IMR-90 (cell line): ENCODE data around the gene SYNGR2. TPM values are rescaled to one million over a fixed set of nuclear protein-coding genes. Genes with fewer than 3 reads are reported as not detected.

Source experiments
- ATAC-seq: fragments of 200-7000 bp; cut with Tn5 transposase; 2 replicates; pipeline ENCODE4 v1.9.1; 2020; ENCODE audit warnings: low read depth, mild to moderate bottlenecking, moderate library complexity
- BruUV-seq: library from RNA; stranded (reverse); fragments of 400-500 nt; replicated peaks from 2 replicates; lab custom pipeline; 2021; lab: Mats Ljungman, UMichigan
- CTCF ChIA-PET: fragments of 300-600 bp; formaldehyde crosslinking; extraction: SDS; loops from one replicate; lab custom pipeline; 2021; ENCODE audit warnings: antibody characterized with exemption; lab: Yijun Ruan, JAX
- POLR2A ChIA-PET: fragments of 300-600 bp; sonication (Branson Sonifier 250); formaldehyde crosslinking; loops from one replicate; lab custom pipeline; 2022; ENCODE audit warnings: antibody characterized with exemption; ENCODE audit not compliant: unreplicated experiment; lab: Charles Lee
- DNase-seq: peaks from one replicate; pipeline ENCODE4 v3.0.0; 2013
- H2AFZ ChIP-seq: replicated peaks from 2 replicates; pipeline ENCODE3; 2013; ENCODE audit warnings: low read length, mild to moderate bottlenecking; ENCODE audit not compliant: poor library complexity
- H2AK5ac ChIP-seq: 2 replicates; pipeline ENCODE4 v1.6.1; 2013; ENCODE audit warnings: low read depth, low read length, inconsistent platforms
- H2AK9ac ChIP-seq: replicated peaks from 2 replicates; pipeline ENCODE3; 2013; ENCODE audit warnings: mild to moderate bottlenecking, low read depth, low read length, moderate library complexity; ENCODE audit not compliant: poor library complexity
- H2BK120ac ChIP-seq: 2 replicates; pipeline ENCODE4 v1.6.1; 2013; ENCODE audit warnings: low read depth, low read length, inconsistent platforms
- H2BK15ac ChIP-seq: 3 replicates; pipeline ENCODE4 v1.6.1; 2013; ENCODE audit warnings: low read depth, low read length, inconsistent platforms
- H2BK20ac ChIP-seq: 2 replicates; pipeline ENCODE4 v1.6.1; 2013; ENCODE audit warnings: low read depth, mild to moderate bottlenecking, inconsistent platforms, low read length, moderate library complexity
- H2BK5ac ChIP-seq: 2 replicates; pipeline ENCODE4 v1.6.1; 2013; ENCODE audit warnings: mild to moderate bottlenecking, low read depth, low read length, inconsistent platforms; ENCODE audit not compliant: poor library complexity, severe bottlenecking
- H3K14ac ChIP-seq: replicated peaks from 2 replicates; pipeline ENCODE4 v1.6.1; 2013; ENCODE audit warnings: low read depth, low read length, inconsistent platforms
- H3K18ac ChIP-seq: 2 replicates; pipeline ENCODE4 v1.6.1; 2013; ENCODE audit warnings: low read depth, low read length, control low read depth
- H3K23ac ChIP-seq: 2 replicates; pipeline ENCODE4 v1.6.1; 2013; ENCODE audit warnings: low read depth, low read length, inconsistent platforms
- H3K27ac ChIP-seq: 2 replicates; pipeline ENCODE4 v1.5.1; 2013; ENCODE audit warnings: mild to moderate bottlenecking, control low read depth, low read length; ENCODE audit not compliant: insufficient read depth
- H3K27me3 ChIP-seq: 2 replicates; pipeline ENCODE4 v1.6.1; 2013; ENCODE audit warnings: low read length; ENCODE audit not compliant: control insufficient read depth, insufficient read depth
- H3K36me3 ChIP-seq: 2 replicates; pipeline ENCODE4 v1.6.1; 2013; ENCODE audit warnings: low read length, mixed read lengths; ENCODE audit not compliant: control insufficient read depth, insufficient read depth
- H3K4ac ChIP-seq: 2 replicates; pipeline ENCODE4 v1.6.1; 2013; ENCODE audit warnings: low read depth, low read length, inconsistent platforms
- H3K4me1 ChIP-seq: 2 replicates; pipeline ENCODE4 v1.6.1; 2013; ENCODE audit warnings: low read length, mixed read lengths; ENCODE audit not compliant: control insufficient read depth, insufficient read depth
- H3K4me2 ChIP-seq: 2 replicates; pipeline ENCODE4 v1.6.1; 2013; ENCODE audit warnings: low read depth, mild to moderate bottlenecking, control low read depth, low read length, moderate library complexity
- H3K4me3 ChIP-seq: 2 replicates; pipeline ENCODE4 v1.5.1; 2013; ENCODE audit warnings: low read depth, mild to moderate bottlenecking, control low read depth, low read length, moderate library complexity; ENCODE audit not compliant: insufficient read depth
- H3K56ac ChIP-seq: 2 replicates; pipeline ENCODE4 v1.6.1; 2013; ENCODE audit warnings: low read length, inconsistent platforms; ENCODE audit not compliant: insufficient read depth; ENCODE audit errors: extremely low read depth
- H3K79me1 ChIP-seq, 2 experiments: 2 replicates each; pipeline ENCODE4 v1.6.1; 2013; ENCODE audit warnings: low read length in 2 of 2, inconsistent platforms in 1 of 2, low read depth in 1 of 2
- H3K9ac ChIP-seq: 2 replicates; pipeline ENCODE4 v1.6.1; 2013; ENCODE audit warnings: low read depth, low read length, control low read depth
- H3K9me1 ChIP-seq: 2 replicates; pipeline ENCODE4 v1.6.1; 2013; ENCODE audit warnings: low read length, inconsistent platforms; ENCODE audit not compliant: insufficient read depth
- H3K9me3 ChIP-seq: 2 replicates; pipeline ENCODE4 v1.6.1; 2013; ENCODE audit warnings: low read length; ENCODE audit not compliant: control insufficient read depth, insufficient read depth
- H4K20me1 ChIP-seq: 2 replicates; pipeline ENCODE4 v1.6.1; 2013; ENCODE audit warnings: low read length, inconsistent platforms; ENCODE audit not compliant: insufficient read depth
- H4K5ac ChIP-seq: 2 replicates; pipeline ENCODE4 v1.6.1; 2013; ENCODE audit warnings: mild to moderate bottlenecking, low read depth, low read length, control low read depth
- H4K8ac ChIP-seq, 2 experiments: 2 replicates each; pipeline ENCODE4 v1.6.1; 2013; ENCODE audit warnings: low read depth in 2 of 2, low read length in 2 of 2, control low read depth in 1 of 2, inconsistent platforms in 1 of 2
- H4K91ac ChIP-seq: 2 replicates; pipeline ENCODE4 v1.6.1; 2013; ENCODE audit warnings: low read depth, low read length, inconsistent platforms; ENCODE audit not compliant: insufficient read depth
- BHLHE40 ChIP-seq: fragments of 150-350 bp; IDR thresholded peaks from 2 replicates; pipeline ENCODE4 v1.6.1; 2016; ENCODE audit warnings: mild to moderate bottlenecking, low read depth, low read length
- ELK1 ChIP-seq: fragments of 150-350 bp; IDR thresholded peaks from 2 replicates; pipeline ENCODE4 v1.6.1; 2016; ENCODE audit warnings: low read depth, mild to moderate bottlenecking, low read length, moderate library complexity, borderline replicate concordance
- RAD21 ChIP-seq: IDR thresholded peaks from 2 replicates; pipeline ENCODE4 v1.6.1; 2012; ENCODE audit warnings: low read length, improper control_type of control experiment
- RCOR1 ChIP-seq: IDR thresholded peaks from 2 replicates; pipeline ENCODE4 v1.6.1; 2012; ENCODE audit warnings: mild to moderate bottlenecking, low read length, improper control_type of control experiment; ENCODE audit not compliant: insufficient replicate concordance
- RFX5 ChIP-seq: IDR thresholded peaks from 2 replicates; pipeline ENCODE4 v1.8.0; 2012; ENCODE audit warnings: low read depth, mild to moderate bottlenecking, low read length, moderate library complexity
- SMC3 ChIP-seq: fragments of 150-350 bp; IDR thresholded peaks from 2 replicates; pipeline ENCODE4 v1.6.1; 2016; ENCODE audit warnings: low read depth, mild to moderate bottlenecking, antibody characterized with exemption, low read length, moderate library complexity
- USF2 ChIP-seq: fragments of 150-350 bp; IDR thresholded peaks from 2 replicates; pipeline ENCODE4 v1.6.1; 2017; ENCODE audit warnings: mild to moderate bottlenecking, antibody characterized with exemption, low read length, low read depth
- WGBS, 2 experiments: methylation state at CpG; one replicate each; pipeline versions ENCODE4 v1.1.5 to v1.1.7; 2013; ENCODE audit warnings: missing lambda C conversion rate in 2 of 2; ENCODE audit not compliant: insufficient read length in 1 of 2; ENCODE audit errors: extremely low coverage in 2 of 2; 5-methylcytosine and 5-hydroxymethylcytosine counted together
- dilution Hi-C: fragments of 300-500 bp; cut with HindIII; formaldehyde crosslinking; loops from one replicate; pipeline ENCODE4 v1.14.3; 2018; ENCODE audit warnings: low sequenced_read_pairs; ENCODE audit not compliant: unreplicated experiment
- in situ Hi-C: fragments of 300-500 bp; cut with MboI; formaldehyde crosslinking; loops from 3 replicates; pipeline ENCODE4 v1.14.3; 2019; ENCODE audit warnings: low sequenced_read_pairs, inconsistent platforms, mixed read lengths
- intact Hi-C: fragments of 100-400 bp; cut with micrococcal nuclease; formaldehyde crosslinking; loops from 2 replicates; pipeline ENCODE4 v1.10.0; 2022
- polyA plus RNA-seq, 3 experiments: library from polyadenylated mRNA; depleted of rRNA; stranded (reverse); fragments of >200 nt; gene quantifications; 2 replicates each; pipeline ENCODE4 v1.2.3, GENCODE V29; 2012; ENCODE audit warnings: low replicate concordance in 1 of 3
- total RNA-seq: library from RNA; depleted of rRNA; stranded (reverse); fragments of >200 nt; gene quantifications from 2 replicates; pipeline ENCODE4 v1.2.3, GENCODE V29; 2012

SYNGR2 gene
- total and polyA plus RNA-seq, 2 of the 4 experiments (the other 2 are of a cell fraction), result 11.1 to 63.1 TPM

- dilution Hi-C loops, result no loop called here
- in situ Hi-C loops, result no loop called here
Observed at GRCh38 chr17:78147315-78147998, 20.9 kb upstream of the SYNGR2 start.

More at GRCh38 chr17:78147315-78147998, 20.9 kb upstream of the SYNGR2 start:
- no peak overlapping the region for H2AFZ ChIP-seq
- H3K4me1 ChIP-seq, result peaks cover 3% of the 10 kb centered on the region; the same call in 1 of the 2 replicates
- H3K14ac ChIP-seq, result no peak overlapping the region
- H2AK9ac ChIP-seq, result no peak overlapping the region
- no peak for DNase-seq
- TF ChIP-seq BHLHE40 (no peak), RAD21 (no peak), USF2 (no peak), SMC3 (no peak), RCOR1 (no peak), ELK1 (no peak), RFX5 (no peak)
- no peak for ATAC-seq
- CTCF ChIA-PET, result no interaction called here
- WGBS, 2 experiments, result 100% methylated on average over 1 of the region's 8 CpGs; no CpG with 5 or more reads in 1 of the 2 experiments
- no peaks in the 10 kb centered on the region for H3K79me1 ChIP-seq
- H2BK20ac ChIP-seq, result no peak overlapping the region
- BruUV-seq, result no TSS peak
- no peak overlapping the region for H3K4me3 ChIP-seq
- H2BK5ac ChIP-seq, result no peak overlapping the region
- H3K23ac ChIP-seq, result no peak overlapping the region
- intact Hi-C loops, result no loop called here
- no peak overlapping the region for H3K4ac ChIP-seq
- no peak overlapping the region for H3K4me2 ChIP-seq
- POLR2A ChIA-PET, result no interaction called here
- no peaks in the 10 kb centered on the region; the same call in 1 of the 2 replicates for H3K27me3 ChIP-seq
- H3K56ac ChIP-seq, result no peak overlapping the region
- no peak overlapping the region for H2BK120ac ChIP-seq
- H4K5ac ChIP-seq, result no peak overlapping the region
- H4K8ac ChIP-seq, result no peak overlapping the region
- H3K9me1 ChIP-seq, result no peaks in the 10 kb centered on the region
- no peaks in the 10 kb centered on the region for H4K20me1 ChIP-seq
- H3K9me3 ChIP-seq, result no peaks in the 10 kb centered on the region
- no peak overlapping the region for H2AK5ac ChIP-seq
- H3K36me3 ChIP-seq, result no peaks in the 10 kb centered on the region
- no peak overlapping the region for H2BK15ac ChIP-seq
- no peak overlapping the region for H3K27ac ChIP-seq
- no peak overlapping the region for H3K18ac ChIP-seq
- no peak overlapping the region for H3K9ac ChIP-seq
- H4K91ac ChIP-seq, result no peak overlapping the region
